Measurements from ENCODE around the gene SLC22A13.

Gene SLC22A13

DNA sequence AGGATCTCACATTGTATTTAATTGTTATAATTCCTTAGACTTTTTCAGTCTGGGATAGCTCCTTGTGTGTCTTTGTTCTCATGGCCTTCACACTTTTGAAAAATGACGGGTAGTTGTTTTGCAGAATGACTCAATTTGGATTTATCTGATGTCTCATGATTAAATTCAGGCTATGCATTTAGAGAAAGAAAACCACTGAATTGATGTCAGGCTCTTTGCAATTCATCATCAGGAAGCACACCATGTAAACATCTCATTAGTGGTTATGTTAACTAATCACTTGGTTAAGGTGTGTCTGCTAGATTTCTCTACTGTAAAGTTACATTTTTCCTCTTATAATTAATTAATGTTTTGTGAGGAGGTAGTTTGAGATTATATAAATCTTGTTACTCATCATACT lies 8.0 kb upstream of the SLC22A13 start:
- H3K4me3 ChIP-seq (ENCODE audit: low read length): no peak overlapping the region
- no peak for DNase-seq (ENCODE audit: low read depth, low spot score)

DNA sequence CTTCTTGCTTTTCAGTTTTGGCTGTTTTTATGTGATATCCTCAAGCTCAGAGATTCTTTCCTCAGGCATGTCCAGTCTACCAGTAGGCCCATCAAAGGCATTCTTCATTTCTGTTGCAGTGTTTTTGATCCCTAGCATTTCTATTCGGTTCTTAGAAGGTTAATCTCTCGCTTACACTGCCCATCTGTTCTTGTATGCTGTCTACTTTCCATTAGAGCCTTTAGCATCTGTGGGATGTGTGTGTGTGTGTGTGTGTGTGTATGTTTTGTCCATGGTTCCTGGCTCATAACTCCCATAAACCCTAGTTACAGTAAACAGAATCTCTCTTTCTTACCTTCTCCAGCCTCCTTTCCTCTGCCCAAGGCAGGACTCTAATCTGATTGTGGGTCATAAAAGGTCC lies 5.1 kb upstream of the SLC22A13 start:
- no peak for DNase-seq (ENCODE audit: low read depth, low spot score)
- no peak overlapping the region for H3K4me3 ChIP-seq (ENCODE audit: low read length)

GRCh38 chr3:38264353-38264771 lies 1.2 kb upstream of the SLC22A13 start:
- H3K4me3 ChIP-seq (ENCODE audit: low read length): no peak overlapping the region
- DNase-seq (ENCODE audit: low read depth, low spot score): peak; percentile 74

- no peak overlapping the region for H3K4me3 ChIP-seq (ENCODE audit: low read length)
- DNase-seq (ENCODE audit: low read depth, low spot score): no peak
These were observed 833 bp upstream of the SLC22A13 start for GRCh38 chr3:38264779-38265178.

GRCh38 chr3:38266810-38267209 lies 1.2 kb downstream of the SLC22A13 start:
- DNase-seq (ENCODE audit: low read depth, low spot score): no peak
- no peak overlapping the region for H3K4me3 ChIP-seq (ENCODE audit: low read length)

DNA sequence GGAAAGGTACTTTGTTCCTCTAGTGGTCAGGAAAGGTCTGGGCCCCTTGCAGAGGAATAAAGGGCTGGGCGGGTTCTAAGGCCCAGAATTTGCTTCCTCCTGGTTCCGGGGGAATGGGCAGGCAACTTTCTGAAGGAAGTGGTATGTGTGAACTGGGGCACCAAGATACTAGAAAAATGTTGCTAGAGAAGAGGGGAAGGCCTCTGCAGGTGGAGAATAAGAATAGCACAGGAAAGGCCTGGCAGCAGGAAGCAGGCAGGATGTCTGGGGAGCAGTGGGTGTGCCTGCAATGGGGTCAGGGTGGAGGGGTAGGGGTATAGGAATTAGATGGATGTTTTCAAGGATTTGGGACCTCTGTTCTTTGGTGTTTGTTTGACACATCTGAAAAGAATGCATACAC lies 2.0 kb downstream of the SLC22A13 start:
- peak; percentile 35 for DNase-seq (ENCODE audit: low read depth, low spot score)

GRCh38 chr3:38268087-38268486 lies 2.5 kb downstream of the SLC22A13 start:
- H3K4me3 ChIP-seq (ENCODE audit: low read length): no peak overlapping the region
- DNase-seq (ENCODE audit: low read depth, low spot score): no peak

More for the DNA sequence above, 2.0 kb downstream of the SLC22A13 start:
- H3K4me3 ChIP-seq (ENCODE audit: low read length): no peak overlapping the region

DNA sequence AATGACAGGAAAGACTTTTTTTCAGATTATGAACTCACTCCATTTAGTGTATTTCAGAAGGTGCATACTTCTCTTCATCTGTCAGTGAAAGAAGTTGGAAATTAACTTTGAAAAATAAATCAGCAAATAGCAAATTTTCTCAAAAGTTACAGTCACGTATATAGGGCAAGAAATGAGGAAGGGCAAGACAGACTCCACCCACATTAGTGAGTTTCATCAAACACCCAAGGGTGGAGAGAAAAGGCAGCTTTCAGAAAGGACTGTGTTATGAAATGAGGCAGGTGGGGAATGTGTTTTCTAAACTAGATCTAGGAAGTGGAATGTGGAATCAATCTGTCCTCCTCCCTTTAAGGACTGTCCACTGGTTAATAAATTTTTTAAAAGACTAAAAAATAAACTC lies 2.9 kb downstream of the SLC22A13 start:
- no peak for DNase-seq (ENCODE audit: low read depth, low spot score)
- no peak overlapping the region for H3K4me3 ChIP-seq (ENCODE audit: low read length)

DNA sequence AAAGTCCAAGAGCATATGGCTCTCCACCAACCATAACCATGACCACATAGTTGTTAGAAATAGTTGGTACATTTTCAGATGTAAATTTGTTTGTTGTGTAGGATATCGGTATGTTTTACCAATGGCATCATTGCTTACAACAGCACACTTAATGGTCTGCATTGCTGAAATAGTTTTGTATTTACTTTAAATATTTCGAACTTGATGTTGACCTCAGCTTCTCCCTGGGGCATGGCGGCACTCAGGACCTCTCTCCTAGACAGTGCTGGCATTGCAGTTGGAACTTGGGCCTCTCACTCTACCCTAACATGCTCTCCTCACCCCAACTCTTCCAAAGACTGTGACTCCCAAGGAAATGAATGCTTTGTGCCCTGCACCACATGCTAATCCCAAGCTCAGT lies 5.0 kb downstream of the SLC22A13 start:
- no peak for DNase-seq (ENCODE audit: low read depth, low spot score)
- no peak overlapping the region for H3K4me3 ChIP-seq (ENCODE audit: low read length)

DNA sequence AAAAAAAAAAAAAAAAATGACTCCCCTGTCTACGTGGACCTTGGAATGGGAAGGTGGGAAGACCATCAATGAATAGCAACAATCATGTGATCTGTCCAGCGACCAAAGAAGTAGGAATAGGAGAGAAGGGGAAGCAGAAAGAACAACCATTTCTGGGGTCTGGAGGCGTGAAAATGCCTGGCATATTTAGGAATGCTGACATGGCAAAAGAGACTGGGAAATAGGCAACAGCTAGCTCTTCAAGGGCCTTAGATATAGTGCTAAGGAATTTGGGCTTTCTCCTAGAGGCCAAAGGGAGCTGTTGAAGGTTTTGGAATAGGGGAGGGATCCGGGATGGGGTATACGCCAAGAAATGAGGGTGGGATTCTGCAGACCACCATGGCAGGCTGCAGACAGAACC lies 5.9 kb downstream of the SLC22A13 start:
- DNase-seq (ENCODE audit: low read depth, low spot score): no peak
- H3K4me3 ChIP-seq (ENCODE audit: low read length): no peak overlapping the region

DNA sequence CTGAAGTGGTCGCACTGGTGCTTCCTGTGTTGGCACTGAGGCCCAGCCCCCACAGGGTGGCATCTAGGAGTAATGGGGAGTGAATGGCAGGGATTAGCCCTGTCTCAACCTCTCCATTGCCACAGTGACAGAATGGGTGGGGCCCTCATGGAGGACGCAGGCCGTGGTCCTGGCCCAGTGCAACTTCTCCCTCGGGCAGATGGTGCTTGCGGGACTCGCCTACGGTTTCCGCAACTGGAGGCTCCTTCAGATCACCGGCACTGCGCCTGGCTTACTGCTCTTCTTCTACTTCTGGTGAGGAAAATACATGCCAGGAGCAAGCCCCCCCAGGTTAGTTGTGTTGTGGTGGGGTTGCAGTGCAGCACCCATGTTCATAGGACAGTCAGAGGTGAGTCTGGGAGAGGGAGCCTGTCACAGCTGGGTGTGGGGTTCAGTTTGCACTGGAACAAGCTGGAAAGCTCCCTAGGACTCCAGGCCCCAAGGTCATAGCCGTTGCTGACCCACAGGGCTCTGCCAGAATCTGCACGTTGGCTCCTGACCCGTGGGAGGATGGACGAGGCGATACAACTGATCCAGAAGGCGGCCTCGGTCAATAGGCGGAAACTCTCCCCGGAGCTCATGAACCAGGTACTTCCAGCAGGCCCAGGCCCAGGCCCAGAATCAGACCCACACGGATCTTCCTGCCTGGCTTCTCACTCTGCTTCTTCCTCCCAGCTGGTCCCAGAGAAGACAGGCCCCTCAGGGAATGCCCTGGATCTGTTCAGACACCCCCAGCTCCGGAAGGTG lies 9.4 kb downstream of the SLC22A13 start:
- H3K4me3 ChIP-seq (ENCODE audit: low read length): no peak overlapping the region
- DNase-seq (ENCODE audit: low read depth, low spot score): no peak

GRCh38 chr3:38275658-38276057 lies 10.0 kb downstream of the SLC22A13 start:
- H3K4me3 ChIP-seq (ENCODE audit: low read length): no peak overlapping the region
- DNase-seq (ENCODE audit: low read depth, low spot score): no peak

DNA sequence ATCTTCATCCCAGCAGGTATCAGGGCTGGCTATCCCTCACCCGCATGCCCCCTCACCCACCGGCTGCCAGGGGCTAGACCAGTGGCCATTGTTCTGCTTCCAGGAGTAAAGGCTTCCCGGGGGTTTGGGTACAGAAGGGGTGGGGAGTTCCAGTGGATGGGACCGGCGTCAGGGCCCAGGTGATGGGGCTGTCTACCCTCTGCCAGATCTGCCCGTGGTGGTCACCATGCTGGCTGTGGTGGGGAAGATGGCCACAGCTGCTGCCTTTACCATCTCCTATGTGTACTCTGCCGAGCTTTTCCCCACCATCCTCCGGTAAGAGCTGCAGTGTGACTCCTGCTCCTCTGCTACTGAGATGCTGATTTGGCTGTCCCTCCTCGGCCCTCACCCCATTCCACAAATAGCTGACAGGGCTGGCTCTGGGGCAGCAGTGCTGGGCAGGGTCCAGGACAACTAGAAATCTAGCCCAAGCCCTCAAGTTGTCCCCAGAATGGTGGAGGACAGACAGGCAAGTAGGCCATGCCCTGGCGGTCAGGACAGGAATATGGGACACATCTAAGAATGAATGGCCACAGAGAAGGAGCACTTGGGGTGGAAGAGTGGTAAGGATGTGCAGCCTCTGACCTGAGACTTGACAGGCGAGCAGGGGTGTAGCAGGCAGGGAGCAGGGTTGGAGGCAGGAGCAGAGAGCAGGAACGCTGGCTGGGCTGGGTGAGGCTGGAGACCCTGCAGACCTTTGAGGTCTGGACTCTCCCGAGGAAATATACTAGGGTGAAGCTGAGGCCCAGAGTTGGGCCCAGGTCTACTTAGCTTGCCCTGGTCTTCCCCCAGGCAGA lies 10.7 kb downstream of the SLC22A13 start:
- no peak overlapping the region for H3K4me3 ChIP-seq (ENCODE audit: low read length)
- DNase-seq (ENCODE audit: low read depth, low spot score): no peak

DNA sequence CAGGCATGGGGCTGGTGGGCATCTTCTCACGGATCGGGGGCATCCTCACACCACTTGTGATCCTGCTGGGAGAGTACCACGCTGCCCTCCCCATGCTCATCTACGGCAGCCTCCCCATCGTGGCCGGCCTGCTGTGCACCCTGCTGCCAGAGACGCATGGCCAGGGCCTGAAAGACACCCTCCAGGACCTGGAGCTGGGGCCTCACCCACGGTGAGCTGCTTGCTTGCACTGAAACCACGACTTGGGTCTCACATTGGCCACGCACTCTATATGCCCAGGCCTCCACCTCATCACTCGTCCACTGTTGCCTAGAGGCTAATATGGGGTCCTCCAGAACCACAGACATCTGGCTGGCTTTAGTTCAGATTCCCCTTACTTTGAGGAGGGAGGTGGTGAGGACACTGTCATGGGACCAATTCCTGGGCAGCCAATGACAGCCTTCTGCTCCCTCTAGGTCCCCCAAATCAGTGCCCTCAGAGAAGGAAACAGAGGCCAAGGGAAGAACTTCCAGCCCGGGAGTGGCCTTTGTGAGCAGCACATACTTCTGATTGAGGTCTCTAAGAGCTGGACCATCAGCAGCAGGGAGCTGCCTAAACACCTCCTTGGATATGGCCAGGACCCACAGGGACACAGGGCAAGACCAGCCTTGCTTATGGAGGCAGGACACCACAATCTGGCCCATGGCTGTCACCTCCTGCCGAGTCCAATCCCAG lies 11.5 kb downstream of the SLC22A13 start:
- H3K4me3 ChIP-seq (ENCODE audit: low read length): no peak overlapping the region
- no peak for DNase-seq (ENCODE audit: low read depth, low spot score)

DNA sequence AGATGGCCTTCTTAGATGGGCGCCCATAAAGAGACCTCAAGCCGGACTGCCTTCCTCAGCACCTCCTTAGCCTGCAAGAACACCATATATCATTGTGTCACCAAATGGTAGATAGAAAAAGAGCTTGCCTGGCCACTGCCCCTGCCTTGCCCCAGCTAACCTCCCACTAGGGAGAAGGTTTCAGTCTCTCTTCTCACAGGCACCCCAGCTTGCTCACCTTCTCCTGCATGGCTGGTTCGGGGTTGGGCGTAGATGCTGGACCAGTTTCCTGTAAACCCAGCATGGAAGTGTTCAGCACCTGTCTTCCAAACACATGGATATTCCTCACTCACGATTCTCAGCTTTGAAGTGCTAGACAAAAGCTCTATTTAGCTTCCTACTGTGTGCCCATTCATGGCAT lies 13.2 kb downstream of the SLC22A13 start:
- no peak overlapping the region for H3K4me3 ChIP-seq (ENCODE audit: low read length)
- DNase-seq (ENCODE audit: low read depth, low spot score): no peak

- no peak within 1 kb of the TSS for H3K4me3 ChIP-seq (ENCODE audit: low read length)
- DNase-seq (ENCODE audit: low read depth, low spot score): no peak
These were observed 16.5 kb downstream of the SLC22A13 start, which contains the start of gene SLC22A14 for GRCh38 chr3:38281895-38282686. Gene SLC22A14, plus strand, starts transcription at chr3:38282294. Its CDS starts 23,733 bp downstream, at chr3:38306027.

- no peak for DNase-seq (ENCODE audit: low read depth, low spot score)
- H3K4me3 ChIP-seq (ENCODE audit: low read length): no peak overlapping the region
These were observed 18.5 kb downstream of the SLC22A13 start for GRCh38 chr3:38283810-38284755.

- no peak for DNase-seq (ENCODE audit: low read depth, low spot score)
- H3K4me3 ChIP-seq (ENCODE audit: low read length): no peak overlapping the region
These were observed 19.1 kb downstream of the SLC22A13 start for GRCh38 chr3:38284756-38285150.
